Measurements from ENCODE around the gene ADD2. TPM values are rescaled to one million over a fixed set of nuclear protein-coding genes. Genes with fewer than 3 reads are reported as not detected.
"Not testable (repeated sequence)": the region's sequence is repeated elsewhere in the genome, so short reads cannot be mapped to it uniquely, and the experiment has no call there.

Gene ADD2
- total RNA-seq, 1 donor from 2014 or later: 3.4 TPM

GRCh38 chr2:70641263-70641784, 126.7 kb downstream of the ADD2 start:
- DNase-seq (ENCODE audit: low spot score): no peak

GRCh38 chr2:70639841-70640436, 128.1 kb downstream of the ADD2 start:
- no peak for DNase-seq (ENCODE audit: low spot score)

GRCh38 chr2:70638561-70638960, 129.4 kb downstream of the ADD2 start:
- no peak for DNase-seq (ENCODE audit: low spot score)

GRCh38 chr2:70633508-70633907, 134.5 kb downstream of the ADD2 start:
- no peak for DNase-seq (ENCODE audit: low spot score)

GRCh38 chr2:70632966-70633365, 135.0 kb downstream of the ADD2 start:
- no peak for DNase-seq (ENCODE audit: low spot score)

- DNase-seq (ENCODE audit: low spot score): no peak
These were observed 135.6 kb downstream of the ADD2 start for GRCh38 chr2:70632388-70632787.

- no peak for DNase-seq (ENCODE audit: low spot score)
These were observed 137.2 kb downstream of the ADD2 start for GRCh38 chr2:70630761-70631160.

- DNase-seq (ENCODE audit: low spot score): no peak
These were observed 140.6 kb downstream of the ADD2 start for GRCh38 chr2:70627211-70627898.

GRCh38 chr2:70626254-70626990, 141.6 kb downstream of the ADD2 start:
- no peak for DNase-seq (ENCODE audit: low spot score)

GRCh38 chr2:70621536-70621935, 146.5 kb downstream of the ADD2 start:
- DNase-seq (ENCODE audit: low spot score): not testable (repeated sequence)

GRCh38 chr2:70620020-70620419, 148.0 kb downstream of the ADD2 start:
- no peak for DNase-seq (ENCODE audit: low spot score)

- no peak for DNase-seq (ENCODE audit: low spot score)
These were observed 148.8 kb downstream of the ADD2 start for GRCh38 chr2:70619167-70619566.

GRCh38 chr2:70616168-70616694, 151.8 kb downstream of the ADD2 start:
- no peak for DNase-seq (ENCODE audit: low spot score)

GRCh38 chr2:70615222-70615621, 152.8 kb downstream of the ADD2 start:
- DNase-seq (ENCODE audit: low spot score): no peak

- DNase-seq (ENCODE audit: low spot score): no peak
These were observed 154.5 kb downstream of the ADD2 start for GRCh38 chr2:70613521-70613920.

GRCh38 chr2:70612574-70612973, 155.4 kb downstream of the ADD2 start:
- DNase-seq (ENCODE audit: low spot score): no peak

- DNase-seq (ENCODE audit: low spot score): no peak
These were observed 159.6 kb downstream of the ADD2 start for GRCh38 chr2:70608373-70608772.

GRCh38 chr2:70607121-70607561, 160.9 kb downstream of the ADD2 start:
- no peak for DNase-seq (ENCODE audit: low spot score)
